ENCODE results near the gene ERI2.
"Not testable (repeated sequence)": the region's sequence is repeated elsewhere in the genome, so short reads cannot be mapped to it uniquely, and the experiment has no call there.

The ERI2 gene

GRCh38 chr16:20818929-20819585 is 12.8 kb upstream of the ERI2 start:
- no peak for DNase-seq (ENCODE audit: low read depth)

DNA sequence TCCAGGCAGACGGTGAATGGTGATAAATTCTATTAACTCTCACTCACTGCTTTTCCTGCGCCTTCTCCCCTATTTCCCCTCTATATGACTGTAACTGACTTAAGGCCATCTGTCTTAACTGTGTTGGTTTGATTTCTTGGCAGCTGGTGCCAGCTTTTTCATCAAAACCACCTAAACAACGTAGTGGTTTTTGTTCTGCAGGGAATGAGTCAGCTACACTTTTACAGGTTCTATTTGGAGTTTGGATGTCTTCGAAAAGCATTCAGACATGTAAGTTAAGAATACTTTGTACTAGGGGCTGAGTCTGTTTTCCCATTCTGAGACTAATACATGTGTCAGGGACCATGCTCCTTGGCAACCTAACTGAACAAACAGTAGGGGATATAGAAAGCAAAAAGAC is 8.5 kb upstream of the ERI2 start:
- DNase-seq (ENCODE audit: low read depth) = no peak

- DNase-seq (ENCODE audit: low read depth) = no peak
These were observed 6.2 kb upstream of the ERI2 start for GRCh38 chr16:20812510-20812909.

DNA sequence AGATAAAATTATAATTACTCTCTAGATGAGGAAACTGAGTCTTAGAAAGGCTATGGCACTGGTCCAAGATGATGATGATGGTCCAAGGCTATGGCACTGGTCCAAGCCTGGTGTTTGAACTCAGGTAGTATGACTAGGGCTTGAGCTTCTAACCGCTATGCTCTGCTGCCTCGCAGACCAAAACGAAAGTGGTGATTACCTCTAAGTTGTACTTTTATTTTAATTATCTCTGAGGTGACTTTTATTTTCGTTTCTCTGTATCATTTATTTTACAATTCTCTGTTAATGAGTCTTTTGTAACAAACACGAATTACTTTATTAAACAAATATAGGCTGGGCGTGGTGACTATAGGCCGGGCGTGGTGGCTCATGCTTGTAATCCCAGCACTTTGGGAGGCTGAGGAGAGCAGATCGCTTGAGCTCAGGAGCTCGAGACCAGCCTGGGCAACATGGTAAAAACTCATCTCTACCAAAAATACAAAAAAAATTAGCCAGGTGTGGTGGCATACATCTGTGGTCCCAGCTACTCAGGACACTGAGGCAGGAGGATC is 5.7 kb upstream of the ERI2 start:
- DNase-seq (ENCODE audit: low read depth) = no peak

DNA sequence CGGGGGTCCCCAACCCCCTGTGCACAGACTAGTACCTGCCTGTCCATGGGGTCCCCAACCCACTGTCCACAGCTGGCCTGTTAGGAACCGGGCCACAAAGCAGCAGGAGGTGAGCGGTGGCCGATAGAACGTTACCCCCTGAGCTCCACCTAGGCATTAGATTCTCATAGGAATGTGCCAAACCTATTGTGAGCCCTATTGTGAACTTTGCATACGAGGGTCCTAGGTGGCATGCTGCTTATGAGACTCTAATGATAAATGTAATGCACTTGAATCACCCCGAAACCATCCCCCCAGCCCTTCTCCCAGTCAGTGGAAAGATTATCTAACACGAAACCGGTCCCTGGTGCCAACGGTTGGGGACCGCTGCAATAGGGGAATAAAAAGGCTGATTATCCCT is 1.6 kb upstream of the ERI2 start:
- no peak for DNase-seq (ENCODE audit: low read depth)

GRCh38 chr16:20805684-20806167 is 546 bp downstream of the ERI2 start:
- not testable (repeated sequence) for DNase-seq (ENCODE audit: low read depth)

DNA sequence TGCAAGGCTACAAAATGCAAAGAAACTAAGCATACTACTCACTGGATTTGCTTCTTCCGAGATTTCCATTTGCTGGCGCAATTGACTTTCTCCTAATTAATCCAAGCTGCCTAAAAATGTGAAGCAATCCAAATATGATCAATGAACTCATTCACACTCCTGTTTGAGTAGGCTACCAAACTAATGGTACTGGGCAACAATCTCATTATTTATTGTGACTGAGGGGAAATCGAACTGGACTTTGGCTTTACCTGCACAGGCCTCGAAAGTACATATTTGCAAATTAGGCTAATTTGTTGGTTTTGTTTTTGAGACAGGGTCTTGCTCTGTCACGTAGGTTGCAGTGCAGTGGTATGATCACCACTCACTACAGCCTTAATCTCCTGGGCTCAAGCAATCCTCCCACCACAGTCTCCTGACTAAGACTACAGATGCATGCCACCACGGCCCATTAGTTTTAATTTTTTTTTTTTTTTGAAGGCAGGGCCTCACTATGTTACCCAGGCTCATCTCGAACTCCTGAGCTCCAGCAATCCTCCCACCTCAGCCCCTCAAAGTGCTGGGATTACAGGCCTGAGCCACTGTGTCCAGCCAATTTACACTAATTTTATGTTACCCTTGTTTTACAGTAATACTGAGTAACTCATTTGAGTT is 2.6 kb downstream of the ERI2 start:
- DNase-seq (ENCODE audit: low read depth) = no peak

DNA sequence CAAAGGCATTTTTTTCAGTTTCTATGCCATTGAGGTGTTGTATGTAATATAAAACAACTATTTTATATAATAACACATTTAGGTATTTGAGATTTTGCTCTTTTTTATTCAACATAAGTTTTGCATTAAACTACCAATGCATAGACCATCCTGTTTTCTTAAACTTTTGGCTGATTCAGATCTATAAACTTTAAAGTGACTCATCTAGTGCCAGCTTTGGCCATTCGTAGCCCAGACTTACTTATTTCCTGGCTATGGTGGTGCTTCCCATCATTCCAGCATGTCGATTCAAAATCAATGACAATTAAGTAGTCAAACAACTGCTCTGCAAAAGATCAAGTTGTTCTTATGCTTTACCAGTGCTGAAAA is 3.1 kb downstream of the ERI2 start:
- DNase-seq (ENCODE audit: low read depth) = no peak

- DNase-seq (ENCODE audit: low read depth) = no peak
These were observed 5.0 kb downstream of the ERI2 start for GRCh38 chr16:20801278-20801677.

DNA sequence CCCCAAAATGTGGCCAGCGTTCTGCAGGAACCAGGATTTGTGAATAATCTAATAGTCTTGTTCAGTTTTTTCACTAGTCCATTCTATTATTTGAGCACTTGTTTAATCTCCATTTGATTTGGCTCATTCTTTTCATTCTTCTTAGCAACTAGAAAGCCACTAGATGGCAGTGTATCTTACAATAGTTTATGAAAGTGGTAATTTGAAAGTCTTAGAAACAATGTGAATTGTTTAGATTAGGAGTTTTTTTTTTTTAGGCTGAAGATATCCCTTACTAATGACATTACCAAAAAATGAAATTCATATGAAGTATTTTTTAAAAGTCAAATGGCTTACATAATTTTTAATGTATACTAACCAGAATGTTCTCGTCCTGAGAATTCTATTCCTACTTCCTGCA is 6.7 kb downstream of the ERI2 start:
- no peak for DNase-seq (ENCODE audit: low read depth)

- DNase-seq (ENCODE audit: low read depth) = no peak
These were observed 7.9 kb downstream of the ERI2 start for GRCh38 chr16:20798364-20798763.

- no peak for DNase-seq (ENCODE audit: low read depth)
These were observed 14.2 kb downstream of the ERI2 start for GRCh38 chr16:20791923-20792612.

- no peak for DNase-seq (ENCODE audit: low read depth)
These were observed 17.1 kb downstream of the ERI2 start for GRCh38 chr16:20789130-20789529.

GRCh38 chr16:20784204-20784603 is 22.1 kb downstream of the ERI2 start:
- DNase-seq (ENCODE audit: low read depth) = no peak

DNA sequence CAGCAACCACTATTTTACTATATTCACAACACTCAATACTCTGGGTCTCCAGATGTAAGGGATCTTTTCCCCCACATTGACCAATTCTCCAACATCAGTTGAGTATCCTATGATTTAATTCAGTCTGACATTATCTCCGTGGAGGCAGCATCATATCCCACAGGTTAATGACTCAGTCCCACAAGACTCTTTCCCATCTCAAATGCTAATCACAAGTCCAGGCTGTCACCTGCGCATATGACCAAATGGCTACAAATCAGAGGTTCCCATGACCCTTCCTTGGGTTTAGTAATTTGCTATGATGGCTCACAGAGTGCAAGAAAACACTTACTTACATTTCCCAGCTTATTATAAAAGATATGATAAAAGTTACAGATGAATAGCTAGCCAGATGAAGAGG is 23.8 kb downstream of the ERI2 start:
- no peak for DNase-seq (ENCODE audit: low read depth)

GRCh38 chr16:20781697-20782096 is 24.6 kb downstream of the ERI2 start:
- no peak for DNase-seq (ENCODE audit: low read depth)

DNA sequence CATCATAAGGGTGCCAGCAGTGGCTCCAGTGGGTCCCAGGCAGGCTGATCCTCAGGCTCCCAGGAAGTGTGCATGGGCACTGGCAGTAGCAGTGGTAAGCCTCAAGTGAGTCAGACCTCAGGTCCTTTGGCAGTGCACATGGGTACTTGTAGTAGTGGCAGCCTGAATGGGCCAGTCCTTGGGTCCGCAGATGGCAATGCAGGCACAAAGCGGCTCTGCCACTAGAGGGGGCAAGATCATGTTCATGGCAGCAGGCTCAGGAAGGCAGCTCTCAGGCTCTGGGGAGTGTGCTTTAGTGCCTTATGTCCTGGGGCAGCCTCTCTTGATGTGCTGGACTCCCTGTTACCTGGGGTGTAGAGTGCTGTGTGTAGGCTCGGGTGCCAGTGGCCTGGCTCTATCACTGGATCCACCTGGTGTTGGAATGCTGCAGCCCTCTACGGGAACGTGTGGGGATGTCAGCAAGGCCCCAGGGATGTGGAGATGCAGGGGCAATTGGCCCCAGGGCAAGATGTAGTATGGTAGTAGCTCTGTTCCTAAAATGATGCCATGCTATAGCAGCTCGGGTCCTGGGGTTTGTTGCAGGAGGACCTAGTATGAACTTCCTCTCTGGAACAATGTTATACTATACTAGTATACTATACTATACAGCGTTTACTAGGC is 31.4 kb downstream of the ERI2 start:
- DNase-seq (ENCODE audit: low read depth) = peak; percentile 7

- no peak for DNase-seq (ENCODE audit: low read depth)
These were observed 32.6 kb downstream of the ERI2 start for GRCh38 chr16:20773679-20774078.

GRCh38 chr16:20768818-20769217 is 37.5 kb downstream of the ERI2 start:
- DNase-seq (ENCODE audit: low read depth) = no peak

DNA sequence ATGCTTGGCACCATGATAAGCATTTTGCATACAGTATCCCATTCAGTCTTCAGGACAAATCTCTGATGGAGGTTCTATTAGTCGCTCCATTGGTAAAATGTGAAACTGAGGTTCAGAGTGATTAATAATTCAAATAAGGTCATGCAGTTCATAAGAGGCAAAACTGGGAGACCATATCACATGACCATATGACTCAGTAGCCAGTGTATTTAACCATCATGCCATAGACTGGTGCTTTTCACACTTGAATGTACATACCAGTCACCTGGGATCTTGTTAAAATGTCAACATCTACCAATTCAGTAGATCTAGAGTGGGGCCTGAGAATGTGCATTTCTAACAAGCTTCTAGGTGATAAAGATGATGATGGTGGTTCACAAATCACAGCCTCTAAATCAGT is 38.2 kb downstream of the ERI2 start:
- no peak for DNase-seq (ENCODE audit: low read depth)

DNA sequence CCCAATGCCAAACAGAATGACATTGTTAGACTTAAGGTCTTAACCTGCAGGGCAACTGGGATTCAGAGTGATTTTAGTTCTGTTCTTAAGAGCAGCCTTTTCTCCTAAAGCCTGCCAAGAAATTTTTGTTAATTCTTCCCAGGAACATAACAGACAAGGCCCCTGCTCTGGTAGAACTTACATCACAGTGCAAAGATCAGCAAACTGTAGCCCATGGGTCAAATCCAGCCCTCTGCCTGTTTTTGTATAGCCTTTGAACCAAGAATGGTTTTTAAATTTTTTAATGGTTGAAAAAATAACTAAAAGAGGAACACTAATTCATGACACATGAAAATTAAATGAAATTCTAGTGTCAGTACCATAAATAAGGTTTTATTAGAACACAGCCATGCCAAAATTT is 38.7 kb downstream of the ERI2 start:
- DNase-seq (ENCODE audit: low read depth) = no peak

GRCh38 chr16:20766294-20766693 is 40.0 kb downstream of the ERI2 start:
- DNase-seq (ENCODE audit: low read depth) = no peak

GRCh38 chr16:20765732-20766131 is 40.5 kb downstream of the ERI2 start:
- DNase-seq (ENCODE audit: low read depth) = no peak

All from activated T-helper 1 cell treated with Interleukin-2 at 50 U/mL for 16 hours (primary cell).